OCI-LY1 (cell line): ENCODE results near the gene CFAP251.

Experiments
- H2AFZ ChIP-seq: fragments of 200-600 bp; sonication (generic), shearing (Covaris generic); 2 replicates; pipeline ENCODE4 v1.6.0; 2014; ENCODE audit warnings: antibody characterized with exemption, mild to moderate bottlenecking, low read length
- H3F3A ChIP-seq: fragments of 200-600 bp; sonication (generic), shearing (Covaris generic); 2 replicates; pipeline ENCODE4 v1.6.0; 2014; ENCODE audit warnings: mild to moderate bottlenecking, antibody characterized with exemption, low read length, moderate library complexity; ENCODE audit not compliant: insufficient read depth
- H3K27ac ChIP-seq: fragments of 200-600 bp; sonication (generic); 2 replicates; pipeline ENCODE4 v1.5.1; 2014; ENCODE audit warnings: low read length, mixed run types, mild to moderate bottlenecking, low read depth; ENCODE audit not compliant: poor library complexity, severe bottlenecking
- H3K27me3 ChIP-seq: fragments of 200-600 bp; sonication (generic); 2 replicates; pipeline ENCODE4 v1.6.0; 2014; ENCODE audit warnings: antibody characterized with exemption, mild to moderate bottlenecking, low read length, moderate library complexity; ENCODE audit not compliant: insufficient read depth
- H3K36me3 ChIP-seq: fragments of 200-600 bp; sonication (generic); 2 replicates; pipeline ENCODE4 v1.6.1; 2014; ENCODE audit warnings: mild to moderate bottlenecking, antibody characterized with exemption, low read length, moderate library complexity, mixed read lengths; ENCODE audit not compliant: insufficient read depth
- H3K4me1 ChIP-seq: fragments of 200-600 bp; sonication (generic); 2 replicates; pipeline ENCODE4 v1.5.1; 2014; ENCODE audit warnings: mild to moderate bottlenecking, low read length, moderate library complexity; ENCODE audit not compliant: insufficient read depth, severe bottlenecking
- H3K4me2 ChIP-seq: fragments of 200-600 bp; sonication (generic), shearing (Covaris generic); 2 replicates; pipeline ENCODE4 v1.6.1; 2014; ENCODE audit warnings: low read length
- H3K4me3 ChIP-seq: fragments of 200-600 bp; sonication (generic); 2 replicates; pipeline ENCODE4 v1.5.1; 2014; ENCODE audit warnings: low read length, low read depth, mild to moderate bottlenecking, mixed read lengths; ENCODE audit not compliant: poor library complexity, severe bottlenecking
- H3K79me2 ChIP-seq: fragments of 200-600 bp; shearing (Covaris generic); 2 replicates; pipeline ENCODE4 v1.6.1; 2016; ENCODE audit warnings: mixed run types, low read length, mixed read lengths; ENCODE audit not compliant: insufficient read depth
- H3K9ac ChIP-seq: fragments of 200-600 bp; sonication (generic), shearing (Covaris generic); 2 replicates; pipeline ENCODE4 v1.6.1; 2014; ENCODE audit warnings: mild to moderate bottlenecking, low read length, mixed read lengths
- H3K9me2 ChIP-seq: fragments of 200-600 bp; sonication (generic), shearing (Covaris generic); 2 replicates; pipeline ENCODE4 v1.6.1; 2014; ENCODE audit warnings: low read depth, mild to moderate bottlenecking, low read length, mixed read lengths
- H3K9me3 ChIP-seq: fragments of 200-600 bp; shearing (Covaris generic); 2 replicates; pipeline ENCODE4 v1.6.1; 2014; ENCODE audit warnings: low read length, mixed read lengths
- H4K20me1 ChIP-seq: fragments of 200-600 bp; sonication (generic), shearing (Covaris generic); 2 replicates; pipeline ENCODE4 v1.6.0; 2016; ENCODE audit warnings: mild to moderate bottlenecking, low read length; ENCODE audit not compliant: insufficient read depth
- CTCF ChIP-seq: fragments of 200-600 bp; sonication (generic), shearing (Covaris generic); IDR thresholded peaks from 2 replicates; pipeline ENCODE4 v1.5.1; 2017; ENCODE audit warnings: mild to moderate bottlenecking, antibody characterized with exemption, low read length, moderate library complexity, mixed read lengths
- EZH2 ChIP-seq: fragments of 200-600 bp; sonication (generic), shearing (Covaris generic); IDR thresholded peaks from 2 replicates; pipeline ENCODE4 v1.8.0; 2017; ENCODE audit warnings: borderline replicate concordance, mixed run types, mild to moderate bottlenecking, antibody characterized with exemption, low read length, moderate library complexity, mixed read lengths

Gene CFAP251

GRCh38 chr12:122049827-122050226 is 131.4 kb downstream of the CFAP251 start:
- no peak overlapping the region for H3K27ac ChIP-seq
- no peak overlapping the region for H3K4me2 ChIP-seq
- peaks cover 66% of the 10 kb centered on the region for H3K36me3 ChIP-seq
- TF ChIP-seq CTCF (no peak), EZH2 (no peak)
- no peaks in the 10 kb centered on the region for H3K9me2 ChIP-seq
- no peaks in the 10 kb centered on the region for H4K20me1 ChIP-seq
- no peaks in the 10 kb centered on the region for H3K27me3 ChIP-seq
- peaks cover 7% of the 10 kb centered on the region for H3K4me1 ChIP-seq
- H3K9me3 ChIP-seq = no peaks in the 10 kb centered on the region
- H2AFZ ChIP-seq = no peak overlapping the region
- no peak overlapping the region for H3K4me3 ChIP-seq
- H3F3A ChIP-seq = peaks cover 4% of the 10 kb centered on the region; the same call in 1 of the 2 replicates
- H3K79me2 ChIP-seq = no peaks in the 10 kb centered on the region
- H3K9ac ChIP-seq = no peak overlapping the region

GRCh38 chr12:122050706-122051105 is 132.3 kb downstream of the CFAP251 start:
- H3K4me3 ChIP-seq = no peak overlapping the region
- H3K4me1 ChIP-seq = peaks cover 7% of the 10 kb centered on the region
- no peak for TF ChIP-seq EZH2
- TF ChIP-seq CTCF = no peak
- H3K27me3 ChIP-seq = no peaks in the 10 kb centered on the region
- H3F3A ChIP-seq = peaks cover 4% of the 10 kb centered on the region; the same call in 1 of the 2 replicates
- H3K79me2 ChIP-seq = no peaks in the 10 kb centered on the region
- no peaks in the 10 kb centered on the region for H3K9me2 ChIP-seq
- no peak overlapping the region for H2AFZ ChIP-seq
- no peak overlapping the region for H3K27ac ChIP-seq
- H4K20me1 ChIP-seq = no peaks in the 10 kb centered on the region
- H3K4me2 ChIP-seq = no peak overlapping the region
- peaks cover 66% of the 10 kb centered on the region for H3K36me3 ChIP-seq
- no peaks in the 10 kb centered on the region for H3K9me3 ChIP-seq
- no peak overlapping the region for H3K9ac ChIP-seq

GRCh38 chr12:122051231-122051876 is 133.0 kb downstream of the CFAP251 start:
- Histone ChIP-seq H3K9ac (no peak overlapping the region), H3K4me1 (peaks cover 7% of the 10 kb centered on the region), H3K27ac (peak overlapping the region; percentile 51), H3K4me2 (no peak overlapping the region), H3K36me3 (peaks cover 66% of the 10 kb centered on the region), H4K20me1 (no peaks in the 10 kb centered on the region), H3K9me3 (no peaks in the 10 kb centered on the region), H2AFZ (no peak overlapping the region), H3K79me2 (no peaks in the 10 kb centered on the region), H3K27me3 (no peaks in the 10 kb centered on the region), H3K4me3 (no peak overlapping the region), H3K9me2 (no peaks in the 10 kb centered on the region), H3F3A (peaks cover 4% of the 10 kb centered on the region; the same call in 1 of the 2 replicates)
- TF ChIP-seq CTCF = no peak
- TF ChIP-seq EZH2 = no peak
